ENCODE data around the gene FXYD6.

GRCh38 chr11:117905524-117905923, 29.1 kb upstream of the FXYD6 start:
- TF ChIP-seq, protein P1, sequence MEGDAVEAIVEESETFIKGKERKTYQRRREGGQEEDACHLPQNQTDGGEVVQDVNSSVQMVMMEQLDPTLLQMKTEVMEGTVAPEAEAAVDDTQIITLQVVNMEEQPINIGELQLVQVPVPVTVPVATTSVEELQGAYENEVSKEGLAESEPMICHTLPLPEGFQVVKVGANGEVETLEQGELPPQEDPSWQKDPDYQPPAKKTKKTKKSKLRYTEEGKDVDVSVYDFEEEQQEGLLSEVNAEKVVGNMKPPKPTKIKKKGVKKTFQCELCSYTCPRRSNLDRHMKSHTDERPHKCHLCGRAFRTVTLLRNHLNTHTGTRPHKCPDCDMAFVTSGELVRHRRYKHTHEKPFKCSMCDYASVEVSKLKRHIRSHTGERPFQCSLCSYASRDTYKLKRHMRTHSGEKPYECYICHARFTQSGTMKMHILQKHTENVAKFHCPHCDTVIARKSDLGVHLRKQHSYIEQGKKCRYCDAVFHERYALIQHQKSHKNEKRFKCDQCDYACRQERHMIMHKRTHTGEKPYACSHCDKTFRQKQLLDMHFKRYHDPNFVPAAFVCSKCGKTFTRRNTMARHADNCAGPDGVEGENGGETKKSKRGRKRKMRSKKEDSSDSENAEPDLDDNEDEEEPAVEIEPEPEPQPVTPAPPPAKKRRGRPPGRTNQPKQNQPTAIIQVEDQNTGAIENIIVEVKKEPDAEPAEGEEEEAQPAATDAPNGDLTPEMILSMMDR (IDR thresholded peaks at IDR 0.05): no peak
- no peak for TF ChIP-seq MAX (IDR thresholded peaks at IDR 0.05; ENCODE audit: low read depth)
